Erythroblast (primary cell): ENCODE measurements around the gene SMIM15.

Experiments
- GATA1 ChIP-seq: IDR thresholded peaks from 2 replicates; pipeline ENCODE4 v1.6.1; 2011; ENCODE audit warnings: low read depth, mild to moderate bottlenecking, control low read depth, low read length, moderate library complexity
- POLR2A ChIP-seq: IDR thresholded peaks from 2 replicates; pipeline ENCODE4 v1.6.1; 2011; ENCODE audit warnings: mild to moderate bottlenecking, low read length

DNA sequence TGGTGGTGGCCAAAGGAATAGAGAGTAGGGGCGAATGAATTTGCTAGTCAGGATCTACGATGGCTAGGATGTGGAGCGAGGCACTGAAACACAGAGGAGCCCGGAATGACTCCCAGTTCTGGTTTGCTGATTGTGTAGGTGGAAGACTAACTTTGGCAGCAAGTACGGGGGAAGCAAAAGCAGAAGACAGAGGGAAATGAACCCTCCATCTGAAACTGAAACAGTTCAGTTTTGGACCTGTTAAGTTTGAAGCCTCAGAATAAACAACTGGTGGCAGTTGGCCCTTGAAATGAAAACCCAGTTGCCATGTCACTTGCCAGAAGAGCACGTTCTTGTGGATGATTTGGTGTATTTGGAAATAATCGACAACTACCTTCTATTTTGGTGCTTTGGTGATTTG lies 15.4 kb upstream of the SMIM15 start:
- TF ChIP-seq POLR2A = no peak
- TF ChIP-seq GATA1 = no peak
